Measurements from ENCODE around the gene COL4A2. TPM values are rescaled to one million over a fixed set of nuclear protein-coding genes. Genes with fewer than 3 reads are reported as not detected.

Gene COL4A2
- total RNA-seq, 1 donor from 2014 or later = 7.6 TPM

DNA sequence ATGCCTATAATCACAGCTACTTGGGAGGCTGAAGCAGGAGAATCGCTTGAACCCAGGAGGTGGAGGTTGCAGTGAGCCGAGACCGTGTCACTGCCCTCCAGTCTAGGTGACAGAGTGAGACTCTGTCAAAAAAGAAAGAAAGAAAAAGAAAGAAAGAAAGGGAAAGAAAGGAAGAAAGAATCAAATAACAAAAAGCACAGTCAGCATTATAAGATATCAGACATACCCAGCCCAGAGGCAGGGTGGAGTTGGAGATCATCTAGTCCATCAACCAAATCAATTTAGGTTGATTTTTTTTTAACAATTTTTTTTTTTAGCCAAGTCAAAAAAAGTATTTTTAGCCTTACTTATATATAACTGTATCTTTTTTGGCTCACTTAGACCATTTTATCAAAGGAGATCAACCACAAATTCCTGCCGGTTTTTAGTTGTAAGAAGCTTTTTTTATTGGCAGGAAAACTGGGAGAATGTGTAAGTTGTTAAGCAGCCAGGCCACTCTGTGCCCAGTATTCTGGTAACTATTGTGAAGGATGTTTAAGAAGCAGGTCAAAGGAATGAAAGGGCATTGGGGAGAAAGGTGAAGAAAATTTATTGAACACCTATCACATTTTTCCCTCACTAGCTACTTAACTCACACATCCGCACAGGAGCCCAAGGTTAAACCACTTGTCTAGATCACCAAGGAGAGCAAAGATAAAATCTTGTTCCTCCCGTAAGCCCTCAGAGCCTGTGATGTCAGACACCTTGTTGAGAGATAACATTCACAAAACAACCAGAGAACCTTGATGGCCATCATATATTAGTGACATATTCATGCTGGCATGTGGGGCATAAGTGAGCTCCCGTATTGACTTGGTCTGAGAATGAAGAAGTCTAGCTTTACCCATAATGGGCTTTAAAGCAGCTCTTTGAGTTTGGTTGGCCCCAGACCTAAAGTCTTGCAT, 91.8 kb downstream of the COL4A2 start:
- FAIRE-seq = no peak
- no peak for DNase-seq (ENCODE audit: low read depth)
- Histone ChIP-seq H3K27me3 (ENCODE audit: control insufficient read depth, insufficient read depth, low read length) (no peaks in the 10 kb centered on the region), H3K4me3 (ENCODE audit: low read depth, low read length) (no peak overlapping the region), H3K36me3 (ENCODE audit: control insufficient read depth, insufficient read depth, low read length) (no peaks in the 10 kb centered on the region)
- TF ChIP-seq, protein P1, sequence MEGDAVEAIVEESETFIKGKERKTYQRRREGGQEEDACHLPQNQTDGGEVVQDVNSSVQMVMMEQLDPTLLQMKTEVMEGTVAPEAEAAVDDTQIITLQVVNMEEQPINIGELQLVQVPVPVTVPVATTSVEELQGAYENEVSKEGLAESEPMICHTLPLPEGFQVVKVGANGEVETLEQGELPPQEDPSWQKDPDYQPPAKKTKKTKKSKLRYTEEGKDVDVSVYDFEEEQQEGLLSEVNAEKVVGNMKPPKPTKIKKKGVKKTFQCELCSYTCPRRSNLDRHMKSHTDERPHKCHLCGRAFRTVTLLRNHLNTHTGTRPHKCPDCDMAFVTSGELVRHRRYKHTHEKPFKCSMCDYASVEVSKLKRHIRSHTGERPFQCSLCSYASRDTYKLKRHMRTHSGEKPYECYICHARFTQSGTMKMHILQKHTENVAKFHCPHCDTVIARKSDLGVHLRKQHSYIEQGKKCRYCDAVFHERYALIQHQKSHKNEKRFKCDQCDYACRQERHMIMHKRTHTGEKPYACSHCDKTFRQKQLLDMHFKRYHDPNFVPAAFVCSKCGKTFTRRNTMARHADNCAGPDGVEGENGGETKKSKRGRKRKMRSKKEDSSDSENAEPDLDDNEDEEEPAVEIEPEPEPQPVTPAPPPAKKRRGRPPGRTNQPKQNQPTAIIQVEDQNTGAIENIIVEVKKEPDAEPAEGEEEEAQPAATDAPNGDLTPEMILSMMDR (IDR thresholded peaks at IDR 0.05; ENCODE audit: insufficient read depth, low read length, severe bottlenecking) = no peak

DNA sequence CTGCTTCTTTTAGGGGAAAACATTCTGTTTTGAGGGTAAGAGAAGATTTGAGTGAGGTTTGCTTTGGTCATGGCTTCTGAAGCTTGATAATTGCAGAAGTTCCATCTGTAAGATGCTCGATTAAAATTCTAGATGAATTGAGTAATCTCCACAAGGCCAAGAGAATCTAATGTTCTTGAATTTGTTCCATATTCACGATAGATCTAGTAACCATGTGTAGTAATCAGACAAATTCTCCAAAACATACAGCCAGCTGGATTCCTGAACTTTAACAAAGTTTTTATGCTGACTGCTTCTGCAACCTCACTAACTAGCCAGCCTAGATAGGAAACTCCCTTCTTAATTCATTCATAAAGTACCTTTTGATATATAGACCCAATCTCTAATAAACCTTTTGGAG, 92.7 kb downstream of the COL4A2 start:
- DNase-seq (ENCODE audit: low read depth) (no peak), FAIRE-seq (no peak)
- H3K27me3 ChIP-seq (ENCODE audit: control insufficient read depth, insufficient read depth, low read length) = no peaks in the 10 kb centered on the region
- H3K36me3 ChIP-seq (ENCODE audit: control insufficient read depth, insufficient read depth, low read length) = no peaks in the 10 kb centered on the region
- TF ChIP-seq, protein P1 (IDR thresholded peaks at IDR 0.05; ENCODE audit: insufficient read depth, low read length, severe bottlenecking) = no peak
- no peak overlapping the region for H3K4me3 ChIP-seq (ENCODE audit: low read depth, low read length)

DNA sequence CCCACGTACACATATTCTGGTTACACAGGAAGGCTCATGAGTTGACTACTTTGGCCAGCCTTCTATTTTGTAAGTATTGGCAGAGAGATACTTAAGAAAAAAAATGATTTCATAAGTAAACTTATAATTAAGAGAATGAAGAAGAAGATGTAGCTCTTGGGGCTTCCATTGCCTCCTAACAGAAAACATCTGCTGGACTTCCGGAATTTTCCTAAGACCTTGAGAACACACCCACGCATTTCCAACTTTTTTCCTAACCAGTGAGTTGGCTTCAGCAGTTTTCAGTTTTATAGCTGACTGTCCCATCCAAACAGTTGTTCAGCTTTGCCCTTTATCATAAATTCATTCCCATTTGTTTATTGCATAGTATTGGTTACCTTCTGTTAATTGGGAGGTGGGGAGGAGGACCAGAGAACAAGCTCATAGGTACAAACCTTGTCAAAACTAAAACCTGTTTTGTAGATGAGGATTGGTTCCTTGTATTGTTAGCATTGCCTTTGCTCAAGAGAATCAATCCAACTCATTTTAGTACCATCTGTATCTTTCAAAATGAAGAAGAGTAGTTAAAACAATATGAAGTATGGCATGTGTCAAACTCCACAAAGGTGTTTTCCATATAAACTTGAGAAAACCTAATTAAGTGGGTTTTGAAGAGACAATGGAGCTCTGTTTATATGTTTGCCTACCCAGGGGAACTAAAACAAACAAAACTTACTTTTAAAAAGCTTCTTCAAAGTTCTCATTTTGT, 93.9 kb downstream of the COL4A2 start:
- Histone ChIP-seq H3K36me3 (ENCODE audit: control insufficient read depth, insufficient read depth, low read length) (no peaks in the 10 kb centered on the region), H3K4me3 (ENCODE audit: low read depth, low read length) (no peak overlapping the region), H3K27me3 (ENCODE audit: control insufficient read depth, insufficient read depth, low read length) (no peaks in the 10 kb centered on the region)
- DNase-seq (ENCODE audit: low read depth) (no peak), FAIRE-seq (no peak)
- TF ChIP-seq, protein P1 (IDR thresholded peaks at IDR 0.05; ENCODE audit: insufficient read depth, low read length, severe bottlenecking) = no peak

DNA sequence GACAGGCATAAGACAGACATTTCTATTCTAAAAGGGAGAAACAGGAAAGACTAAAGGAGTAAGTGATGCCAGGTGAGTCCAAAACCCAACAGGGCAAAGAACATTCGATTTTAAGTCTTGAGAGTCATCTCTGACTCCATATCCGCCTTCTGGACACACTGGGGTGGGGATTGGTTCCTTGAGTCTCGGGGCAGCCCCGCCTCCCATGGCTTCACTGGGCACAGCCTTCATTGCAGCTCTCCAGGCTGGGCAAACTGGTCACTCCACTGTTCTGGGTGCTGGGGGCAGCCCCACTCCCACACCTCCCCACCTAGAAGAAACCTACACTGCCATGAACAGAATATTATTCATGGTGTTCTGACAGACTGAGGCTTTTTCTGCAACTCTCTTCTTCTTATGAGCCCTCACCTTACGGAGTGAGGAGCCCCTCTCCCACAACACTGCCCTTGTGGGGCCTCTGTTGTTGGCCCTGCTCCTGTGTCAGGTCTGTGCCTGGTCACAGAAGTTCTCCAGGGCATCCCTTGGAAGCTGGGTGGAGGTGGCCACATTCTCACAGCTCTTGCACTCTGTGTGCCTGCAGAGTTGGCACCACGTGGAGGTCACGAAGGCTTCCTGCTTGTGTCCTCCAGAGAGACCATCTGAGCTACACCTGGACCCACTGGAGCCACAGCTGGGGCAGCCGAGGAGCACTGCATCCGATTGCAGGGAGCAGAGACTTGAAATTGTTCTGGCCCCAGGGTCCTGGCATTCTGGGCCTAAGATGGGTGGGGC, 95.4 kb downstream of the COL4A2 start:
- TF ChIP-seq, protein P1 (IDR thresholded peaks at IDR 0.05; ENCODE audit: insufficient read depth, low read length, severe bottlenecking) = no peak
- Histone ChIP-seq H3K36me3 (ENCODE audit: control insufficient read depth, insufficient read depth, low read length) (no peaks in the 10 kb centered on the region), H3K27me3 (ENCODE audit: control insufficient read depth, insufficient read depth, low read length) (no peaks in the 10 kb centered on the region), H3K4me3 (ENCODE audit: low read depth, low read length) (no peak overlapping the region)
- no peak for DNase-seq (ENCODE audit: low read depth)
- no peak for FAIRE-seq

DNA sequence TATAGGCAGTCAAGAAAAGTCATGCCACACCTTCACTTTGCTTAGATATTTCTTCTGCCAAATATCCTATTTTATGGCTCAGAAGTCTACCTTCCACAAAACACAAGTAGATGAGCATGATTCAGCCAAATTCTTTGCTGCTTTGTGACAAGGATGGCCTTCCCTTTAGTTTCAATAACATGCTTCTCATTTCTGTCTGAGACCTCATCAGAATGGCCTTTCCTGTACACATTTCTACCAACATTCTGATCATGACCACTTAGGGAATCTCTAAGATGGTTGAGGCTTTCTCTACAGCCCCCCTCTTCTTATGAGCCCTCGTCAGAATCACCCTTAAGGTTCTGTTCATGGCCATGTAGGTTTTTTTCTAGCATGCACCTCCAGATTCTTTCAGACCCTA, 96.2 kb downstream of the COL4A2 start:
- TF ChIP-seq, protein P1 (IDR thresholded peaks at IDR 0.05; ENCODE audit: insufficient read depth, low read length, severe bottlenecking) = no peak
- DNase-seq (ENCODE audit: low read depth) = no peak
- no peaks in the 10 kb centered on the region for H3K36me3 ChIP-seq (ENCODE audit: control insufficient read depth, insufficient read depth, low read length)
- FAIRE-seq = no peak
- H3K27me3 ChIP-seq (ENCODE audit: control insufficient read depth, insufficient read depth, low read length) = no peaks in the 10 kb centered on the region
- H3K4me3 ChIP-seq (ENCODE audit: low read depth, low read length) = no peak overlapping the region
